OCI-LY7 (cell line): Measurements from ENCODE around the gene EBF3. TPM values are rescaled to one million over a fixed set of nuclear protein-coding genes. Genes with fewer than 3 reads are reported as not detected.

ENCODE experiments used
- BruUV-seq: library from RNA; stranded (reverse); fragments of 400-500 nt; replicated peaks from 2 replicates; lab custom pipeline; 2021; lab: Mats Ljungman, UMichigan
- CTCF ChIA-PET: fragments of 300-600 bp; sonication (Branson Sonifier 250); formaldehyde crosslinking; loops from one replicate; lab custom pipeline; 2022; ENCODE audit warnings: antibody characterized with exemption; ENCODE audit not compliant: unreplicated experiment; lab: Charles Lee
- POLR2A ChIA-PET: fragments of 300-600 bp; sonication (Branson Sonifier 250); formaldehyde crosslinking; loops from one replicate; lab custom pipeline; 2022; ENCODE audit warnings: antibody characterized with exemption; lab: Charles Lee
- DNase-seq: peaks from one replicate; pipeline ENCODE4 v3.0.0-alpha.2; 2015; ENCODE audit warnings: low spot score
- H2AFZ ChIP-seq: fragments of 200-600 bp; sonication (generic), shearing (Covaris generic); 2 replicates; pipeline ENCODE4 v1.6.1; 2014; ENCODE audit warnings: mild to moderate bottlenecking, antibody characterized with exemption, low read length, moderate library complexity
- H3K27ac ChIP-seq: fragments of 200-600 bp; sonication (generic); 2 replicates; pipeline ENCODE4 v1.5.1; 2014; ENCODE audit warnings: mixed run types, low read depth, mild to moderate bottlenecking, moderate library complexity, low read length, inconsistent platforms; ENCODE audit not compliant: poor library complexity, severe bottlenecking
- H3K36me3 ChIP-seq: fragments of 200-600 bp; sonication (generic); 2 replicates; pipeline ENCODE4 v1.6.1; 2014; ENCODE audit warnings: mild to moderate bottlenecking, antibody characterized with exemption, low read length, moderate library complexity, mixed read lengths; ENCODE audit not compliant: insufficient read depth
- H3K4me1 ChIP-seq: fragments of 200-600 bp; sonication (generic); 2 replicates; pipeline ENCODE4 v1.5.1; 2014; ENCODE audit warnings: mild to moderate bottlenecking, low read length; ENCODE audit not compliant: insufficient read depth, poor library complexity, severe bottlenecking
- H3K4me2 ChIP-seq: fragments of 200-600 bp; sonication (generic); 2 replicates; pipeline ENCODE4 v1.6.1; 2014; ENCODE audit warnings: mild to moderate bottlenecking, low read length
- H3K4me3 ChIP-seq: fragments of 200-600 bp; sonication (generic); 2 replicates; pipeline ENCODE4 v1.5.1; 2014; ENCODE audit warnings: mild to moderate bottlenecking, low read depth, low read length; ENCODE audit not compliant: poor library complexity, severe bottlenecking
- H3K79me2 ChIP-seq: fragments of 200-600 bp; sonication (generic); 2 replicates; pipeline ENCODE4 v1.6.1; 2016; ENCODE audit warnings: low read depth, mild to moderate bottlenecking, low read length, moderate library complexity, mixed read lengths; ENCODE audit not compliant: insufficient read depth
- H3K9me2 ChIP-seq: fragments of 200-600 bp; sonication (generic); 2 replicates; pipeline ENCODE4 v1.6.1; 2016; ENCODE audit warnings: mild to moderate bottlenecking, low read length, mixed read lengths; ENCODE audit not compliant: insufficient read depth
- H3K9me3 ChIP-seq: fragments of 200-600 bp; sonication (generic); 2 replicates; pipeline ENCODE4 v1.6.1; 2014; ENCODE audit warnings: mild to moderate bottlenecking, mixed run types, low read length, mixed read lengths
- H4K20me1 ChIP-seq: fragments of 200-600 bp; sonication (generic); 2 replicates; pipeline ENCODE4 v1.6.1; 2014; ENCODE audit warnings: mild to moderate bottlenecking, antibody characterized with exemption, low read length, moderate library complexity, mixed read lengths; ENCODE audit not compliant: insufficient read depth
- EZH2phosphoT487 ChIP-seq: fragments of 200-600 bp; sonication (generic); IDR thresholded peaks from 2 replicates; pipeline ENCODE4 v1.6.1; 2018; ENCODE audit warnings: low read depth, borderline replicate concordance, mild to moderate bottlenecking, mixed run types, antibody characterized with exemption, low read length, moderate library complexity, mixed read lengths
- intact Hi-C: fragments of 100-400 bp; cut with micrococcal nuclease; formaldehyde crosslinking; loops from one replicate; pipeline ENCODE4 v1.10.0; 2022; ENCODE audit not compliant: unreplicated experiment
- total RNA-seq, 2 experiments: library from RNA; depleted of rRNA in 1 of 2; stranded (reverse); fragments of >200 nt in 1 of 2; shearing (Covaris generic) in 1 of 2; gene quantifications; 2 replicates each; pipeline ENCODE4 v1.2.3, GENCODE V29; 2014 to 2022
- TF ChIP-seq, protein P1 (sequence below): fragments of 200-600 bp; sonication (generic); conservative IDR thresholded peaks from 2 replicates; pipeline ENCODE4 v1.5.1; 2014; ENCODE audit warnings: mild to moderate bottlenecking, antibody characterized with exemption, low read length, moderate library complexity, mixed read lengths

Gene EBF3
- total RNA-seq, 2 experiments from 2014 or later = not detected

DNA sequence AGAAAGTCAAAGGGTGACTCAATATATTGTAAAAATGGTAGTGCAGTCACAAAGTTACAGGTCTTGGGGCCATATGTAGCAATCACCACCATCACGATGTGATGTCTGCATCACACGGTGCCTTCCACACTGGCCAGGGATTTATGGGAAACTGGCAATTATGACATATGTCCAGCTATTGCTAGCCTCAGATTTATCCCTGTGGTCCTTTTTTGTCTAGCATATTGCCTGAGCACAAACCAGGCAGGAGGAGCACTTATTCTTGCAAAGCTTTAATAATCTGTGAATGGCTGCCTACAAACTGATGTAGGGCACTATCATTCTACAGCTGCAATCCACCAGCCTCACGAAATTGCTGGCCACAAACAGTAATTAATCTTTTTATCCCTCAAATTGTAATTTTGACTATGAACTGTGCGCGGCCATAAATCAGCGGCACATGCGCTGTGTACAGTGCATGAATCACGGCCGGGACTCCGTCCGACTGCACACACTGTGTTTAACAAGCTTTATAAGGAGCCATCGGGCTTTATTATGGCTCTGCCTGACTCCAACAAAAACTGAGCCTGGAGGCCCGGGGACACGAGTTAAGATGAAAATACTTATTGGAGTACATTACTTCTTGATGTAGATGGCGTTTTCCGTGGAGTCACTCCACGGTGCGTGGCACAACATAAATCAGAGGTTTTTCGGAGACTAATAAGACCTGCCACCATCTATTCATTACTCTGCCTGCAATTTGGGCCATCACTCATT, 115.2 kb downstream of the EBF3 start:
- Histone ChIP-seq H3K4me3 (no peak overlapping the region), H3K4me2 (no peak overlapping the region), H3K27ac (no peak overlapping the region), H3K4me1 (no peaks in the 10 kb centered on the region), H4K20me1 (no peaks in the 10 kb centered on the region), H3K79me2 (no peaks in the 10 kb centered on the region), H2AFZ (no peak overlapping the region), H3K9me3 (no peaks in the 10 kb centered on the region), H3K9me2 (no peaks in the 10 kb centered on the region), H3K36me3 (no peaks in the 10 kb centered on the region)
- BruUV-seq = no TSS peak
- ChIA-PET CTCF (no interaction called here), POLR2A (no interaction called here)
- no peak for TF ChIP-seq EZH2phosphoT487
- TF ChIP-seq, protein P1, sequence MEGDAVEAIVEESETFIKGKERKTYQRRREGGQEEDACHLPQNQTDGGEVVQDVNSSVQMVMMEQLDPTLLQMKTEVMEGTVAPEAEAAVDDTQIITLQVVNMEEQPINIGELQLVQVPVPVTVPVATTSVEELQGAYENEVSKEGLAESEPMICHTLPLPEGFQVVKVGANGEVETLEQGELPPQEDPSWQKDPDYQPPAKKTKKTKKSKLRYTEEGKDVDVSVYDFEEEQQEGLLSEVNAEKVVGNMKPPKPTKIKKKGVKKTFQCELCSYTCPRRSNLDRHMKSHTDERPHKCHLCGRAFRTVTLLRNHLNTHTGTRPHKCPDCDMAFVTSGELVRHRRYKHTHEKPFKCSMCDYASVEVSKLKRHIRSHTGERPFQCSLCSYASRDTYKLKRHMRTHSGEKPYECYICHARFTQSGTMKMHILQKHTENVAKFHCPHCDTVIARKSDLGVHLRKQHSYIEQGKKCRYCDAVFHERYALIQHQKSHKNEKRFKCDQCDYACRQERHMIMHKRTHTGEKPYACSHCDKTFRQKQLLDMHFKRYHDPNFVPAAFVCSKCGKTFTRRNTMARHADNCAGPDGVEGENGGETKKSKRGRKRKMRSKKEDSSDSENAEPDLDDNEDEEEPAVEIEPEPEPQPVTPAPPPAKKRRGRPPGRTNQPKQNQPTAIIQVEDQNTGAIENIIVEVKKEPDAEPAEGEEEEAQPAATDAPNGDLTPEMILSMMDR = no peak
- no peak for DNase-seq
- intact Hi-C loops = no loop called here

DNA sequence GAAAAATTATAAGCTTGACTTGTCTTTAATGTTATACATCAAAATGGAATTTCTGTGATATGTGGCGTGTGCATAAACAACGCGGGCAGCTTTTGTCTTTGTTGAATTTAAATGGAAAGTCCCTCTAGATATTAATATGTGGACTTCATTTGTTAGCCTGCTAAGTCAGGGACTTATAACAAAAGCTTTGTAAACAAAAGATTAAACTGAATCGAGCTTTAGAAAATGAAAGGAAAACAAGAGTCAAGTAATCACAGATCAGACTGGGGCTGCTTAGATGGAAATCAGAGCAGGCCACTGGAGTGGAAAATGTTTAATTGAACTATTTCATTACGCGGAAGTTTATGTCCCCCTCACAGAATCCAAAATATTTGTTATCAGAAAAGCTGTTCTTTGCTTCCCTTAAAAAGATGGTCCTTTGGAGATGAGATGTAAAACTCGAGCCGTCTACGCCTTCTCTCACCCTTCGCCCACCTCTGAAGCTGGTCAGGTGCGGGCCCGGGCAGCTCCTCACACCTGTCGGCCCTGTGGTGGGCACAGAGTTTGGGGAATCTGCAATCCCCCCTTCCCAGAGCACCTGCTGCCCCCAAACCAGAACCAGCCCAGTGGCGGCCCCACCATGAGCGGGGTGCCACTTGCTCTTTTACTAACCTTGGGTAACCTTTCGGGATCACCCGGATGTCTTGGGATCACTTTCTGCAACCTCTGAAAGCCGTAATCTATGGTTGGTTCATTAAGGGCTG, 116.2 kb downstream of the EBF3 start:
- H3K36me3 ChIP-seq = no peaks in the 10 kb centered on the region
- no peak overlapping the region for H3K4me3 ChIP-seq
- intact Hi-C loops = no loop called here
- TF ChIP-seq, protein P1 = no peak
- no peak for TF ChIP-seq EZH2phosphoT487
- no TSS peak for BruUV-seq
- H4K20me1 ChIP-seq = no peaks in the 10 kb centered on the region
- H3K27ac ChIP-seq = no peak overlapping the region
- no peak for DNase-seq
- H3K9me3 ChIP-seq = no peaks in the 10 kb centered on the region
- no peaks in the 10 kb centered on the region for H3K9me2 ChIP-seq
- ChIA-PET CTCF (no interaction called here), POLR2A (no interaction called here)
- H3K4me2 ChIP-seq = no peak overlapping the region
- H3K4me1 ChIP-seq = no peaks in the 10 kb centered on the region
- no peak overlapping the region for H2AFZ ChIP-seq
- no peaks in the 10 kb centered on the region for H3K79me2 ChIP-seq

DNA sequence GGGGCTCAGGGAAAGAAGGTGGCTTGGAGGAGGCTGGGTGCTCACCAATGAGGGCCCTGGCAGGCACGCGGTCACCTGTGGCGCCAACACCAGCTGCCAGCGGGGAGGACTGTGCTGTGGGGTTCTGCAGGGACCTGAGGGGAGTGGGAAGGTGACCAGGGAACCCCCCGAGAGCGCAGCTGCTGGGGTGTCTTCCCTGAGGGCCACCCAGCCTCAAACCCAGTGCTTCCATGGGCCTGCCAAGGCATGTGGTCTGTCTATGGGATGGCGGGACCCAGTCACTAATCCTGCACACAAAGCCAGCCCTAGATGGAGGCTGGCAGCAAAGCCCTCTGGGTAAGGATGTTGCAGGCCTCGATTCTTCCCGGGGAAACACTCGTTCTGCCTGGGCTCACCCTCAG, 117.1 kb downstream of the EBF3 start:
- ChIA-PET CTCF (no interaction called here), POLR2A (no interaction called here)
- no peaks in the 10 kb centered on the region for H4K20me1 ChIP-seq
- intact Hi-C loops = no loop called here
- DNase-seq = no peak
- no peak overlapping the region for H2AFZ ChIP-seq
- no peak overlapping the region for H3K27ac ChIP-seq
- H3K9me3 ChIP-seq = no peaks in the 10 kb centered on the region
- H3K9me2 ChIP-seq = no peaks in the 10 kb centered on the region
- no peaks in the 10 kb centered on the region for H3K4me1 ChIP-seq
- no peaks in the 10 kb centered on the region for H3K79me2 ChIP-seq
- no peak overlapping the region for H3K4me3 ChIP-seq
- H3K4me2 ChIP-seq = no peak overlapping the region
- no peak for TF ChIP-seq EZH2phosphoT487
- TF ChIP-seq, protein P1 = no peak
- H3K36me3 ChIP-seq = no peaks in the 10 kb centered on the region
- BruUV-seq = no TSS peak
